ENCODE data around the gene CNOT8. TPM values are rescaled to one million over a fixed set of nuclear protein-coding genes. Genes with fewer than 3 reads are reported as not detected.

CNOT8 gene
- total and polyA plus RNA-seq, 9 of the 15 experiments (the other 6 are each of a cell fraction or from before 2014, with no cell fraction given) = 15.2 to 68.9 (median 52.1) TPM

DNA sequence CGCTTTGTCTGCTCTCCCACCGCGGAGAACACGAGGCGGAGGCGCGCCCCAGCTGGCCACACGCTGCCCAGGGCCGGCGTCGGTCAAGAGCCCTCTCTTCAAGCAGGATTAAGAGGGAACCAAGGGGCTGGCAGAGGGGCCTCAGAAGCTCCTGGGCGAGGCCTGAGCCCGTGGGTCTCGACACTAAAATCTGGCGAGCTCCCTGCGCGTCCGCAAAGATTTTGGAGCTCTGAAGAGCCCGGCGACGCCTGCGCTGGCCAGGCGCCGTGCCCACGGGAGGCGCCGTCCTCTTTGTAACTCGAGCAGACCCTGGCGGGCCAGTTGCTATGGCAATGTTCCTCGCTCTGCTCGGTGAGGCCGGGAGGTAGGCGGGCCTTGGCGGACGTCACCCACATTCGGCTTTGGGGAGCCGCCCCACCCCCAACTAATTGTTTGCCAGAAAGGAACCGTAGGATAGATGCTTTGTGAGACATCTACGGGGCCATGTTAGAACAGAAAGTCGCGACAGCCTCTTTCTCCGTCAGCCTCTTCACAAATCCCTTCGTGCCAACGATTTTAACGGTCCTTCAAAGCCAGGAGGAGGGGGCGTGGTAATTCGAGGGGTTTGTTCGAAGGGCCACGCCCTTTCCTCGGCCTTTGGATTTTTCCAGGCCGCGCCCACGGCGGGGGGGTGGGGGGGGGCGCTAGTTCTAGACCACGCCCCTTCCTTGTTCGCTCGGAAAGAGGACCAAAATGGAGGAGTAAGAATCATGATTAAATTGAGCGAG lies 714 bp upstream of the CNOT8 start (continued):
- TF ChIP-seq, protein P1, sequence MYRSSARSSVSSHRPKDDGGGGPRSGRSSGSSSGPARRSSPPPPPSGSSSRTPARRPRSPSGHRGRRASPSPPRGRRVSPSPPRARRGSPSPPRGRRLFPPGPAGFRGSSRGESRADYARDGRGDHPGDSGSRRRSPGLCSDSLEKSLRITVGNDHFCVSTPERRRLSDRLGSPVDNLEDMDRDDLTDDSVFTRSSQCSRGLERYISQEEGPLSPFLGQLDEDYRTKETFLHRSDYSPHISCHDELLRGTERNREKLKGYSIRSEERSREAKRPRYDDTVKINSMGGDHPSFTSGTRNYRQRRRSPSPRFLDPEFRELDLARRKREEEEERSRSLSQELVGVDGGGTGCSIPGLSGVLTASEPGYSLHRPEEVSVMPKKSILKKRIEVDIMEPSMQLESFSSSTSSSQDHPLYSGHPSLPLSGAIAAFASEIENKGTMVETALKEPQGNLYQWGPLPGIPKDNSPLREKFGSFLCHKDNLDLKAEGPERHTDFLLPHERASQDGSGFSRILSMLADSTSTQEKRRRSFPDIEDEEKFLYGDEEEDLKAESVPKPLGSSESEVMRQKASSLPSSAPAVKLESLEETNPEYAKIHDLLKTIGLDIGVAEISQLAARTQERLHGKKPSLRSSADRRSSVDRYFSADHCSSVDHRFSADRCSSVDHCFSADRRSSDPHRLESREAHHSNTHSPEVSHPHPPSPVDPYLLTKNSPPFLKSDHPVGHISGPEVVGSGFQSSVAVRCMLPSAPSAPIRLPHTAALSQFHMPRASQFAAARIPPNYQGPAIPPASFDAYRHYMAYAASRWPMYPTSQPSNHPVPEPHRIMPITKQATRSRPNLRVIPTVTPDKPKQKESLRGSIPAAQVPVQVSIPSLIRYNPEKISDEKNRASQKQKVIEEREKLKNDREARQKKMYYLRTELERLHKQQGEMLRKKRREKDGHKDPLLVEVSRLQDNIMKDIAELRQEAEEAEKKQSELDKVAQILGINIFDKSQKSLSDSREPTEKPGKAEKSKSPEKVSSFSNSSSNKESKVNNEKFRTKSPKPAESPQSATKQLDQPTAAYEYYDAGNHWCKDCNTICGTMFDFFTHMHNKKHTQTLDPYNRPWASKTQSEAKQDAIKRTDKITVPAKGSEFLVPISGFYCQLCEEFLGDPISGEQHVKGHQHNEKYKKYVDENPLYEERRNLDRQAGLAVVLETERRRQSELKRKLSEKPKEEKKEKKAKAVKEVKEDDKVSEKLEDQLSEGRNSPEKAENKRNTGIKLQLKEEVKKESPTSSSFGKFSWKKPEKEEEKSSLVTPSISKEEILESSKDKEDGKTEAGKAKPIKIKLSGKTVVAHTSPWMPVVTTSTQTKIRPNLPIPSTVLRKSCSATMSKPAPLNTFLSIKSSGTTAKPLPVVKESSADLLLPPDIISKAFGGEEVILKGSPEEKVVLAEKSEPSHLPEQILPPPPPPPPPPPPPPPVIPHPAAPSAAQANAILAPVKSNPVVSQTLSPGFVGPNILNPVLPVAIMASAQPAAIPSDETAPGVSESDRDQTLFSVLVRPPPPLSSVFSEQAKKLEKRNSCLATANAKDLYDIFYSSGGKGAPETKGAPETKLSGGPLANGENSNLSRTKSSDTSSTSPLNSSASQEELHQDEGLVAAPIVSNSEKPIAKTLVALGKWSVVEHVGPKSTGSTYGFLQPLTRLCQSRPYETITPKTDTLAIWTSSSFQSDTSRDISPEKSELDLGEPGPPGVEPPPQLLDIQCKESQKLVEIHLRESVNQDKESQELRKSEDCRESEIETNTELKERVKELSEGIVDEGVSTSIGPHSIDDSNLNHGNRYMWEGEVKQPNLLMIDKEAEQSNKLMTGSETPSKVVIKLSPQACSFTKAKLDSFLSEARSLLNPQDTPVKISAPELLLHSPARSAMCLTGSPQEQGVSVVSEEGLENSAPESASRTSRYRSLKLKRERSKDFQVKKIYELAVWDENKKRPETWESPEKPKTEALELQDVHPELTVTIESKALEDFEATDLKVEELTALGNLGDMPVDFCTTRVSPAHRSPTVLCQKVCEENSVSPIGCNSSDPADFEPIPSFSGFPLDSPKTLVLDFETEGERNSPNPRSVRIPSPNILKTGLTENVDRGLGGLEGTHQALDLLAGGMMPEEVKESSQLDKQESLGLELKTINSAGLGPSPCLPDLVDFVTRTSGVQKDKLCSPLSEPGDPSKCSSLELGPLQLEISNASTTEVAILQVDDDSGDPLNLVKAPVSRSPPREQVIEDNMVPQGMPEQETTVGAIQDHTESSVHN (IDR thresholded peaks at IDR 0.05; ENCODE audit: borderline replicate concordance in 1 of 2, low read depth in 1 of 2) = no peak
- TF ChIP-seq MYNN (IDR thresholded peaks at IDR 0.05) (no peak), MYNN (CRISPR knock-in tag; IDR thresholded peaks at IDR 0.05) (no peak), FOS (IDR thresholded peaks at IDR 0.05; ENCODE audit: extremely low read depth, insufficient read length) (no peak), CC2D1A (IDR thresholded peaks at IDR 0.05) (no peak), KDM4B (IDR thresholded peaks at IDR 0.05; ENCODE audit: borderline replicate concordance in 2 of 2, low read depth in 1 of 2) (no peak), KLF16 (IDR thresholded peaks at IDR 0.05) (no peak), ZFP30 (CRISPR knock-in tag; IDR thresholded peaks at IDR 0.05; ENCODE audit: borderline replicate concordance) (no peak), NFYB (IDR thresholded peaks at IDR 0.05; ENCODE audit: extremely low read depth, insufficient read length) (no peak), IFI16 (CRISPR knock-in tag; IDR thresholded peaks at IDR 0.05) (no peak), KHSRP (IDR thresholded peaks at IDR 0.05) (no peak), ZNF143 (CRISPR knock-in tag; IDR thresholded peaks at IDR 0.05) (no peak), KDM1A (IDR thresholded peaks at IDR 0.05) (no peak), ZNF23 (CRISPR knock-in tag; IDR thresholded peaks at IDR 0.05) (no peak), CEBPB (tag; IDR thresholded peaks at IDR 0.05) (no peak), KLF13 (tag; IDR thresholded peaks at IDR 0.05; ENCODE audit: borderline replicate concordance, low read depth) (peak; percentile 67; the same call in 1 of the 2 replicates), WHSC1 (IDR thresholded peaks at IDR 0.05; ENCODE audit: low read length) (no peak)
- TF ChIP-seq, protein P2, sequence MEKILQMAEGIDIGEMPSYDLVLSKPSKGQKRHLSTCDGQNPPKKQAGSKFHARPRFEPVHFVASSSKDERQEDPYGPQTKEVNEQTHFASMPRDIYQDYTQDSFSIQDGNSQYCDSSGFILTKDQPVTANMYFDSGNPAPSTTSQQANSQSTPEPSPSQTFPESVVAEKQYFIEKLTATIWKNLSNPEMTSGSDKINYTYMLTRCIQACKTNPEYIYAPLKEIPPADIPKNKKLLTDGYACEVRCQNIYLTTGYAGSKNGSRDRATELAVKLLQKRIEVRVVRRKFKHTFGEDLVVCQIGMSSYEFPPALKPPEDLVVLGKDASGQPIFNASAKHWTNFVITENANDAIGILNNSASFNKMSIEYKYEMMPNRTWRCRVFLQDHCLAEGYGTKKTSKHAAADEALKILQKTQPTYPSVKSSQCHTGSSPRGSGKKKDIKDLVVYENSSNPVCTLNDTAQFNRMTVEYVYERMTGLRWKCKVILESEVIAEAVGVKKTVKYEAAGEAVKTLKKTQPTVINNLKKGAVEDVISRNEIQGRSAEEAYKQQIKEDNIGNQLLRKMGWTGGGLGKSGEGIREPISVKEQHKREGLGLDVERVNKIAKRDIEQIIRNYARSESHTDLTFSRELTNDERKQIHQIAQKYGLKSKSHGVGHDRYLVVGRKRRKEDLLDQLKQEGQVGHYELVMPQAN (IDR thresholded peaks at IDR 0.05; ENCODE audit: borderline replicate concordance) = peak; percentile 74; the same call in 1 of the 2 replicates
